NCI-H1930 (cell line): Measurements from ENCODE around the gene WDR73.
"Not testable (repeated sequence)": the region's sequence is repeated elsewhere in the genome, so short reads cannot be mapped to it uniquely, and the experiment has no call there.

Source experiments
- DNase-seq, 2 experiments: peaks; one replicate each; lab custom pipeline; 2025; lab: John Stamatoyannopoulos, UW

Gene WDR73

GRCh38 chr15:84653910-84654688 lies at the start of gene WDR73:
TSS of gene WDR73 (minus strand) at chr15:84654283. CDS start at chr15:84654274, 9 bp downstream.
- DNase-seq, result peak; percentile 65 to 86

- DNase-seq, result no peak
These were observed 49.7 kb upstream of the WDR73 start for GRCh38 chr15:84703808-84704207.

DNA sequence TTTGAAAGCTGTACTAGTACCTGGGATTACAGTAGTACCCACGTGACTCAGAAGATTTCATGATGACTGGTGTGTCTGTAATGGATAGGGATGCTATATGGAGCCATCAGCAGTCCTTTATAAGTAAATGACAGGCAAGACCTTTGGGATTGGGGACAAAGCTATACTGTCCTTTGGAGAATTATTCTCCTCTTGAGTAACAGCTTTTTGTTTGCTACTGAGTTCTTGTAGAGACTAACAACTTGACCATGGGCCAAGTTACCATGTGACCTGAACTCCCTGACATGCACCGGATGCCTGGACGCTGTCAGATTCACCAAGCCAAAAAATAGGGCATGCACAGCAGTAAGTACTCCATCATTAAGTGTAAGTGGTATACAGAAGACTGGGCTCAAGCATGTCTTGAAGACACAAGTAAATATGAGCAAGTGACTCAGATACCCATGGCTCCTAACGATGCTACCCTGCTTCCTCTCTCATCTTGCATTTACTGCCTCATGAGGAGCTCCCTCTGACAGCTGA lies 48.9 kb upstream of the WDR73 start:
- DNase-seq, result no peak

- no peak for DNase-seq
These were observed 45.6 kb upstream of the WDR73 start for GRCh38 chr15:84699538-84700191.

GRCh38 chr15:84697236-84697990 lies 43.3 kb upstream of the WDR73 start:
- no peak for DNase-seq

GRCh38 chr15:84696757-84697156 lies 42.7 kb upstream of the WDR73 start:
- no peak for DNase-seq

GRCh38 chr15:84690342-84690741 lies 36.3 kb upstream of the WDR73 start:
- no peak for DNase-seq

- DNase-seq, result no peak
These were observed 35.8 kb upstream of the WDR73 start for GRCh38 chr15:84689858-84690257.

GRCh38 chr15:84686446-84686845 lies 32.4 kb upstream of the WDR73 start:
- DNase-seq, result not testable (repeated sequence)

DNA sequence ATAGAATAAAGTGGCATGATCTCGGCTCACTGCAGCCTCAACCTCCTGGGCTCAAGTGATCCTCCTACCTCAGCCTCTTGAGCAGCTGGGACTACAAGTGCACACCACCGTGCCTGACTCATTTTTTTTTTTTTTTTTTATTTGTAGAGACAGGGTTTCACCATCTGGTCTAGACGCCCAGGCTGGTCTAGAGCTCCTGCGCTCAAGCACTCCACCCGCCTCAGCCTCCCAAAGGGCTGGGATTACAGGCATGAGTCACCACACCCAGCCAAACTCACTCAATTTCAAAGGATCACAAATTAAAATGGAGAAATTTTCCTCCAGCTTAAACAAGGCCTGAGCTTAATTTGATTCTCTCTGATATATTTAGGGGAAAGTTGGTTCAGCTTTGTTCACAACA lies 31.2 kb upstream of the WDR73 start:
- DNase-seq, result no peak

DNA sequence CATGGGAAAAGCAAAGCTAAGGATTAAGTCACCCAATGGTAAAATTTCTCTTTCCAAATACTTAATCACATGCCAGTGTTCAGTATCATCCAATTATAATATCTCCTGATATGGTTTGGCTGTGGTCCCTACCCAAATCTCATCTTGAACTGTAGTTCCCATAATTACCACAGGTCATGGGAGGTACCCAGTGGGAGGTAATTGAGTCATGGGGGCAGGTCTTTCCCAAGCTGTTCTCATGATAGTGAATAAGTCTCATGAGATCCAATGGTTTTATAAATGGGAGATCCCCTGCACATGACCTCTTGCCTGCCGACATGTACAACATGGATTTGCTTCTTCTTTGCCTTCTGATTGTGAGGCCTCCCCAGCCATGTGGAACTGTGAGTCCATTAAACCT lies 30.0 kb upstream of the WDR73 start:
- DNase-seq, result no peak

DNA sequence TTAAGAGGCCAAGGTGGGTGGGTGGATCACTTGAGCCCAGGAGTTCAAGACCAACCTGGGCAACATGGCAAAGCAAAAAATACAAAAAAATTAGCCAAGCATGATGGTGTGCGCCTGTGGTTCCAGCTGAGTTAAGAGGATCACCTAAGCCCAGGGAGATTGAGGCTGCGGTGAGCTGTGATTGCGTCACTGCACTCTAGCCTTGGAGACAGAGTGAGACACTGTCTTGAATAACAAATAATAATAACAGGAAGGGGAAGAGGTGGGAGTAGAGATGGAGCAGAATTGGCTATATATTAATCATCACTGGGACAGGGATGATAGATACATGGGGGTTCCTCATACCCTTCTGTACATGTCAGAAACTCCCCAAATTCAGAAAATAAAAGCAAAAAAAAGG lies 27.7 kb upstream of the WDR73 start:
- no peak for DNase-seq

GRCh38 chr15:84671211-84671610 lies 17.1 kb upstream of the WDR73 start:
- no peak for DNase-seq

DNA sequence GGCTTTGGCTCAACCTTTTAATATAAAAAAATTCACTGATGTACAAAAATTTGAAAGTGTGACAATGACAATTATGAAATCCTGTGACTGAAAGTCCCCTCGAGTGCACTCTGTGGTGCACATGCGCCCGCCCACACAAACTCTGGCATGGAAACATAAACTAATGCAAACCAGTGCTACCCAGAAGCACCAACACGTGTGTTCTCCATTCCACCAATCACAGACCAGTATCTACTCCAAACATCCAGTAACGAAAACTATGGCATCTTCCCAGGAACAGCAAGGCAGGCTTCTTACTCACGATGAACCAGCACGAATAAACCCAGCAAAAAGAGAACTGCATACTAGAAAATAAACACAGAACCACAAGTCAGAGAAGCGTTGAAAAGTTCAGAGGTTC lies 15.6 kb upstream of the WDR73 start:
- no peak for DNase-seq

DNA sequence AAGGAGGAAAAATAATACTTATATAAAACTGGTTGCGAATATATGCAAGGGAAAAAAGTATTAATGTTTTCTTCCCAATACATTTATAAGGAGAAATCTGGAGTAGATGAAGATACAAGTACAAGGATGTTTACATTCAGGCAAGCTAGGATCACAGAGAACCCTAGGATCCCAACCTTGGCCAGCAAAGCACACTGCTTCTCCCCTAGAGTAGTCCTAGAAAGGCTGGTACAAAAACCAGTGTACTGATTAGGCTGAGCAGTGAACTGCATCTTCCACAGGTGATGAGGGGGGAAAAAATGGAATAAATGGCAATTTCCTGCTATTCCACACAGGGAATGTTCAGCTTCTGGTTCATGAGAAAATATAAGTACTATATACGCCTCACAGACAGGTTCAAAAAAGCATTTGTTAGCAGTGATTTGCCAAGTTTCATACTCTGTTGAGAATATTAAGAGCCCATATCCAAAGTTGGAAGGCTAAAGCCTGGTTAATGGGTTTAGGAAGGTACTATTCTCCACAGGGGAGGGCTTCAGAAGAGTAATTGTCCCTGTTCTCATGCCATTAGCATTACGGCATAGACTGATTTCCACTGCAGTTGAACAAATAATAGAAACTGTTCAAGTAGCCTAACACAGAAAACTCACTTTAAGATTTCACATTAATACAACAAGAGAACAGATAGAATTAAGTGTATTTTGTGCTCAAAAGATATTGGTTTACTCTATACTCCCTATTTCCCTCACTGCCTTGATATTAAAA lies 14.3 kb upstream of the WDR73 start:
- no peak for DNase-seq

GRCh38 chr15:84666373-84666772 lies 12.3 kb upstream of the WDR73 start:
- no peak for DNase-seq

GRCh38 chr15:84661001-84661400 lies 6.9 kb upstream of the WDR73 start:
- no peak for DNase-seq

- no peak for DNase-seq
These were observed 6.1 kb upstream of the WDR73 start for GRCh38 chr15:84659904-84660781.

GRCh38 chr15:84658788-84659411 lies 4.8 kb upstream of the WDR73 start:
- DNase-seq, result no peak

DNA sequence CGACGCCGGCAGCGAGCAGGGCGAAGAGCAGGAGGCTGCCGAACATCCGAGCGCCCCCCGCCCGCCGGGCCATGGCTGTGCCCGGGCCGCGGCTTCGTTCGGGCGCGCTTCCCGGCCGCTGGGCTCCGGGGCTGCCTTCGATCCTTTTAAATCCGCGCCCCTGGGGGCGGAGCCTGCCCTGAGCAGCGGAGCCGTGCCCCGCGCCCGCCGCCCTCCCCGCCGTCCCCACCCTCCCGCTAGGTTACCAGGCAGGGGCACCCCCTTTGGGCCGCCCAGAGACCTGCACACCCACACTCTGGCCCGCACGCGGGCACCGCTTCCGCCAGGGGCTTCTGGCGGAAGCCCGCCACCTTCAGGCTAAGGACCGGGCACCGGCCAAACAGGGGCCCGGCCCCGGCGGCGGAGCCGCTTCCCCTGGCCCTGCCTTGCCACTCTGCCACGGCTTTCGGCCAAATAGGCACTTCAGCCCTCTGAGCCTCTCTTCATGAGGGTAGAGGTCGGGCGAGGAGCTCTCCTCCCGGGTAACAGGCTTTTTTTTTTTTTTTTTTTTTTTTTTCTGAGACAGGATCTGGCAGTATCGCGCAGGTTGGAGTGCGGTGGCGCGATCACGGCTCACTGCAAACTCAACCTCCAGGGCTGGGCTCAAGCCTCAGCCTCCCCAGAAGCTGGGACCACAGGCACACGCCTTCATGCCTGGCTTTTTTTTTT lies 4.2 kb upstream of the WDR73 start, which contains the start of gene NMB:
NMB (minus strand) TSS at position 120 of the 708 bp plus-strand sequence; CDS start at position 73, 47 bp downstream.
- DNase-seq, result peak; percentile 65 to 68
